ENCODE data around the gene C16orf54.

GRCh38 chr16:29697391-29697790 lies 48.4 kb downstream of the C16orf54 start:
- TF ChIP-seq POLR2A (IDR thresholded peaks at IDR 0.05; ENCODE audit: borderline replicate concordance, extremely low read depth, insufficient read depth, insufficient read length) = no peak
- TF ChIP-seq EZH2phosphoT487 (IDR thresholded peaks at IDR 0.05; ENCODE audit: borderline replicate concordance) = no peak
- TF ChIP-seq CTCF (IDR thresholded peaks at IDR 0.05 in 2 of 3, conservative IDR thresholded peaks at IDR 0.05 in 1 of 3; ENCODE audit: borderline replicate concordance in 1 of 3, insufficient read depth in 1 of 3, low read depth in 2 of 3, low read length in 2 of 3) = no peak
